ENCODE measurements around the gene ACAA1. TPM values are rescaled to one million over a fixed set of nuclear protein-coding genes. Genes with fewer than 3 reads are reported as not detected.

The ACAA1 gene
- total and polyA plus RNA-seq, 2 donors: 33.3 to 75.2 TPM

- no peak for DNase-seq (ENCODE audit: low read depth in 6 of 9, low spot score in 9 of 9)
- H3K27ac ChIP-seq (ENCODE audit: low read depth in 1 of 2, low read length in 1 of 2): no peak overlapping the region
- no peaks in the 10 kb centered on the region for H3K9me3 ChIP-seq (ENCODE audit: control insufficient read depth in 2 of 2, insufficient read depth in 1 of 2, low read length in 1 of 2)
- H3K36me3 ChIP-seq (ENCODE audit: control insufficient read depth in 2 of 2, insufficient read depth in 2 of 2, low read length in 1 of 2): no peaks in the 10 kb centered on the region
- no peak overlapping the region for H3K4me3 ChIP-seq (ENCODE audit: low read length in 2 of 2)
- H3K4me1 ChIP-seq (ENCODE audit: control insufficient read depth in 2 of 2, insufficient read depth in 2 of 2, low read length in 2 of 2): no peaks in the 10 kb centered on the region
- H3K27me3 ChIP-seq (ENCODE audit: control insufficient read depth in 2 of 2, insufficient read depth in 1 of 2, low read length in 1 of 2): peaks cover 0 to 2% of the 10 kb centered on the region in 2 donors
- 92% methylated on average over 6 of the region's 6 CpGs for WGBS
Measured at GRCh38 chr3:38101811-38102443, 35.0 kb downstream of the ACAA1 start.

- peaks cover 0 to 2% of the 10 kb centered on the region in 2 donors for H3K27me3 ChIP-seq (ENCODE audit: control insufficient read depth in 2 of 2, insufficient read depth in 1 of 2, low read length in 1 of 2)
- 87% methylated on average over 3 of the region's 3 CpGs for WGBS
- H3K4me1 ChIP-seq (ENCODE audit: control insufficient read depth in 2 of 2, insufficient read depth in 2 of 2, low read length in 2 of 2): no peaks in the 10 kb centered on the region
- no peak overlapping the region for H3K4me3 ChIP-seq (ENCODE audit: low read length in 2 of 2)
- no peaks in the 10 kb centered on the region for H3K9me3 ChIP-seq (ENCODE audit: control insufficient read depth in 2 of 2, insufficient read depth in 1 of 2, low read length in 1 of 2)
- no peaks in the 10 kb centered on the region for H3K36me3 ChIP-seq (ENCODE audit: control insufficient read depth in 2 of 2, insufficient read depth in 2 of 2, low read length in 1 of 2)
- no peak overlapping the region for H3K27ac ChIP-seq (ENCODE audit: low read depth in 1 of 2, low read length in 1 of 2)
- no peak for DNase-seq (ENCODE audit: low read depth in 6 of 9, low spot score in 9 of 9)
Measured at GRCh38 chr3:38100498-38100897, 36.4 kb downstream of the ACAA1 start.

- Histone ChIP-seq H3K4me3 (ENCODE audit: low read length in 2 of 2) (no peak overlapping the region), H3K27ac (ENCODE audit: low read depth in 1 of 2, low read length in 1 of 2) (no peak overlapping the region), H3K27me3 (ENCODE audit: control insufficient read depth in 2 of 2, insufficient read depth in 1 of 2, low read length in 1 of 2) (peaks cover 0 to 2% of the 10 kb centered on the region in 2 donors), H3K4me1 (ENCODE audit: control insufficient read depth in 2 of 2, insufficient read depth in 2 of 2, low read length in 2 of 2) (no peaks in the 10 kb centered on the region), H3K9me3 (ENCODE audit: control insufficient read depth in 2 of 2, insufficient read depth in 1 of 2, low read length in 1 of 2) (no peaks in the 10 kb centered on the region), H3K36me3 (ENCODE audit: control insufficient read depth in 2 of 2, insufficient read depth in 2 of 2, low read length in 1 of 2) (no peaks in the 10 kb centered on the region)
- 74% methylated on average over 5 of the region's 5 CpGs for WGBS
- DNase-seq (ENCODE audit: low read depth in 6 of 9, low spot score in 9 of 9): no peak
Measured at GRCh38 chr3:38099518-38099917, 37.4 kb downstream of the ACAA1 start.

GRCh38 chr3:38098376-38098723 lies 38.6 kb downstream of the ACAA1 start:
- H3K27ac ChIP-seq (ENCODE audit: low read depth in 1 of 2, low read length in 1 of 2): no peak overlapping the region
- no peaks in the 10 kb centered on the region for H3K9me3 ChIP-seq (ENCODE audit: control insufficient read depth in 2 of 2, insufficient read depth in 1 of 2, low read length in 1 of 2)
- no peaks in the 10 kb centered on the region for H3K4me1 ChIP-seq (ENCODE audit: control insufficient read depth in 2 of 2, insufficient read depth in 2 of 2, low read length in 2 of 2)
- 91% methylated on average over 9 of the region's 9 CpGs for WGBS
- H3K27me3 ChIP-seq (ENCODE audit: control insufficient read depth in 2 of 2, insufficient read depth in 1 of 2, low read length in 1 of 2): peaks cover 0 to 2% of the 10 kb centered on the region in 2 donors
- DNase-seq (ENCODE audit: low read depth in 6 of 9, low spot score in 9 of 9): no peak
- H3K36me3 ChIP-seq (ENCODE audit: control insufficient read depth in 2 of 2, insufficient read depth in 2 of 2, low read length in 1 of 2): no peaks in the 10 kb centered on the region
- no peak overlapping the region for H3K4me3 ChIP-seq (ENCODE audit: low read length in 2 of 2)

GRCh38 chr3:38097446-38098375 lies 39.2 kb downstream of the ACAA1 start:
- DNase-seq (ENCODE audit: low read depth in 6 of 9, low spot score in 9 of 9): no peak

GRCh38 chr3:38095669-38096483 lies 41.1 kb downstream of the ACAA1 start:
- Histone ChIP-seq H3K27ac (ENCODE audit: low read depth in 1 of 2, low read length in 1 of 2) (no peak overlapping the region), H3K4me3 (ENCODE audit: low read length in 2 of 2) (no peak overlapping the region), H3K4me1 (ENCODE audit: control insufficient read depth in 2 of 2, insufficient read depth in 2 of 2, low read length in 2 of 2) (no peaks in the 10 kb centered on the region), H3K36me3 (ENCODE audit: control insufficient read depth in 2 of 2, insufficient read depth in 2 of 2, low read length in 1 of 2) (no peaks in the 10 kb centered on the region), H3K27me3 (ENCODE audit: control insufficient read depth in 2 of 2, insufficient read depth in 1 of 2, low read length in 1 of 2) (peaks cover 0 to 2% of the 10 kb centered on the region in 2 donors), H3K9me3 (ENCODE audit: control insufficient read depth in 2 of 2, insufficient read depth in 1 of 2, low read length in 1 of 2) (no peaks in the 10 kb centered on the region)
- no peak for DNase-seq (ENCODE audit: low read depth in 6 of 9, low spot score in 9 of 9)
- 95% methylated on average over 6 of the region's 6 CpGs for WGBS

More at GRCh38 chr3:38097446-38098375, 39.2 kb downstream of the ACAA1 start:
- no peaks in the 10 kb centered on the region for H3K9me3 ChIP-seq (ENCODE audit: control insufficient read depth in 2 of 2, insufficient read depth in 1 of 2, low read length in 1 of 2)
- 89% methylated on average over 19 of the region's 19 CpGs for WGBS
- peaks cover 0 to 2% of the 10 kb centered on the region in 2 donors for H3K27me3 ChIP-seq (ENCODE audit: control insufficient read depth in 2 of 2, insufficient read depth in 1 of 2, low read length in 1 of 2)
- H3K27ac ChIP-seq (ENCODE audit: low read depth in 1 of 2, low read length in 1 of 2): no peak overlapping the region
- H3K4me3 ChIP-seq (ENCODE audit: low read length in 2 of 2): no peak overlapping the region
- no peaks in the 10 kb centered on the region for H3K36me3 ChIP-seq (ENCODE audit: control insufficient read depth in 2 of 2, insufficient read depth in 2 of 2, low read length in 1 of 2)
- H3K4me1 ChIP-seq (ENCODE audit: control insufficient read depth in 2 of 2, insufficient read depth in 2 of 2, low read length in 2 of 2): no peaks in the 10 kb centered on the region

- no peak for DNase-seq (ENCODE audit: low read depth in 6 of 9, low spot score in 9 of 9)
- whole genome bisulfite sequencing: 96% methylated on average over 3 of the region's 3 CpGs
- Histone ChIP-seq H3K27ac (ENCODE audit: low read depth in 1 of 2, low read length in 1 of 2) (no peak overlapping the region), H3K4me3 (ENCODE audit: low read length in 2 of 2) (no peak overlapping the region), H3K4me1 (ENCODE audit: control insufficient read depth in 2 of 2, insufficient read depth in 2 of 2, low read length in 2 of 2) (no peaks in the 10 kb centered on the region), H3K27me3 (ENCODE audit: control insufficient read depth in 2 of 2, insufficient read depth in 1 of 2, low read length in 1 of 2) (peaks cover 0 to 2% of the 10 kb centered on the region in 2 donors), H3K36me3 (ENCODE audit: control insufficient read depth in 2 of 2, insufficient read depth in 2 of 2, low read length in 1 of 2) (no peaks in the 10 kb centered on the region), H3K9me3 (ENCODE audit: control insufficient read depth in 2 of 2, insufficient read depth in 1 of 2, low read length in 1 of 2) (no peaks in the 10 kb centered on the region)
Measured at GRCh38 chr3:38094999-38095398, 41.9 kb downstream of the ACAA1 start.

GRCh38 chr3:38090453-38090852 lies 46.5 kb downstream of the ACAA1 start:
- Histone ChIP-seq H3K4me3 (ENCODE audit: low read length in 2 of 2) (no peak overlapping the region), H3K9me3 (ENCODE audit: control insufficient read depth in 2 of 2, insufficient read depth in 1 of 2, low read length in 1 of 2) (no peaks in the 10 kb centered on the region), H3K36me3 (ENCODE audit: control insufficient read depth in 2 of 2, insufficient read depth in 2 of 2, low read length in 1 of 2) (no peaks in the 10 kb centered on the region), H3K27me3 (ENCODE audit: control insufficient read depth in 2 of 2, insufficient read depth in 1 of 2, low read length in 1 of 2) (no peaks in the 10 kb centered on the region), H3K4me1 (ENCODE audit: control insufficient read depth in 2 of 2, insufficient read depth in 2 of 2, low read length in 2 of 2) (peaks cover 0 to 4% of the 10 kb centered on the region in 2 donors), H3K27ac (ENCODE audit: low read depth in 1 of 2, low read length in 1 of 2) (no peak overlapping the region)
- WGBS: 98% methylated on average over 3 of the region's 3 CpGs
- no peak for DNase-seq (ENCODE audit: low read depth in 6 of 9, low spot score in 9 of 9)

Measured in thymus (tissue), 11 donors.